Ishikawa (cell line): ENCODE measurements around the gene HEMK1.

Source experiments
- CREB1 ChIP-seq: IDR thresholded peaks from 2 replicates; pipeline ENCODE4 v1.6.1; 2012; ENCODE audit warnings: low read depth
- EGR1 ChIP-seq: IDR thresholded peaks from 2 replicates; pipeline ENCODE4 v1.6.1; 2012
- EP300 ChIP-seq: IDR thresholded peaks from 2 replicates; pipeline ENCODE4 v1.6.1; 2012; ENCODE audit warnings: borderline replicate concordance
- RAD21 ChIP-seq: IDR thresholded peaks from 2 replicates; pipeline ENCODE4 v1.6.1; 2012; ENCODE audit warnings: low read depth
- TEAD4 ChIP-seq: IDR thresholded peaks from 2 replicates; pipeline ENCODE4 v1.6.1; 2012
- YY1 ChIP-seq: IDR thresholded peaks from 2 replicates; pipeline ENCODE4 v1.6.1; 2012; ENCODE audit warnings: low read depth
- TF ChIP-seq, protein P1 (sequence below): IDR thresholded peaks from 2 replicates; pipeline ENCODE4 v1.6.1; 2012; ENCODE audit warnings: low read depth, mild to moderate bottlenecking
- TF ChIP-seq, protein P2 (sequence below): IDR thresholded peaks from 2 replicates; pipeline ENCODE4 v1.6.1; 2012

DNA sequence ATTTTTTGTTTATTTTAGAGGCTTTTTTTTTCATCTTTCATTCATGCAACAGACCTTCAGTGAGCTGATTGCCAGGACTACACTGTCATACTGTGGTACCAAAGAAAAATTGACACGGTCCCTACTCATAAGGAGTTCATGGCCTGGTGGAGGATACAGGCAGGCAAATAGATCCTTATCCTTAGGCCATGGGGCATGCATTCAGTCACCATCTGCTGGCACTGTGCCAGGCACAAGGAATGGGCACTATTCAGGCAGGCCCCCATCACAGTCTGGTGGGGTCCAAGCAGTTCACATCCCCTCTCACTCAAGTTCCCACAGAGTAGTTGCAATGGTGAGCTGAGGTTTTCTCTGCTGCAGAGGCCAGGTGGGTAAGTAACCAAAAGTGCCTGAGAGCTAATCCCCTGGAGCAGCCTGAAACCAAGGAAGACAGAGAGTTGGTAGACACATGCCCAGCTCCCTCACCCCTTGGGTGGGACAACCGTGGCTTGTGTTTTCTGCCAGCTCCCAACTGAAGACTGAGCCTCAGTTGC lies 25.0 kb downstream of the HEMK1 start:
- TF ChIP-seq TEAD4 (no peak), EGR1 (no peak), RAD21 (no peak), CREB1 (no peak), YY1 (no peak), EP300 (no peak)
- TF ChIP-seq, protein P1, sequence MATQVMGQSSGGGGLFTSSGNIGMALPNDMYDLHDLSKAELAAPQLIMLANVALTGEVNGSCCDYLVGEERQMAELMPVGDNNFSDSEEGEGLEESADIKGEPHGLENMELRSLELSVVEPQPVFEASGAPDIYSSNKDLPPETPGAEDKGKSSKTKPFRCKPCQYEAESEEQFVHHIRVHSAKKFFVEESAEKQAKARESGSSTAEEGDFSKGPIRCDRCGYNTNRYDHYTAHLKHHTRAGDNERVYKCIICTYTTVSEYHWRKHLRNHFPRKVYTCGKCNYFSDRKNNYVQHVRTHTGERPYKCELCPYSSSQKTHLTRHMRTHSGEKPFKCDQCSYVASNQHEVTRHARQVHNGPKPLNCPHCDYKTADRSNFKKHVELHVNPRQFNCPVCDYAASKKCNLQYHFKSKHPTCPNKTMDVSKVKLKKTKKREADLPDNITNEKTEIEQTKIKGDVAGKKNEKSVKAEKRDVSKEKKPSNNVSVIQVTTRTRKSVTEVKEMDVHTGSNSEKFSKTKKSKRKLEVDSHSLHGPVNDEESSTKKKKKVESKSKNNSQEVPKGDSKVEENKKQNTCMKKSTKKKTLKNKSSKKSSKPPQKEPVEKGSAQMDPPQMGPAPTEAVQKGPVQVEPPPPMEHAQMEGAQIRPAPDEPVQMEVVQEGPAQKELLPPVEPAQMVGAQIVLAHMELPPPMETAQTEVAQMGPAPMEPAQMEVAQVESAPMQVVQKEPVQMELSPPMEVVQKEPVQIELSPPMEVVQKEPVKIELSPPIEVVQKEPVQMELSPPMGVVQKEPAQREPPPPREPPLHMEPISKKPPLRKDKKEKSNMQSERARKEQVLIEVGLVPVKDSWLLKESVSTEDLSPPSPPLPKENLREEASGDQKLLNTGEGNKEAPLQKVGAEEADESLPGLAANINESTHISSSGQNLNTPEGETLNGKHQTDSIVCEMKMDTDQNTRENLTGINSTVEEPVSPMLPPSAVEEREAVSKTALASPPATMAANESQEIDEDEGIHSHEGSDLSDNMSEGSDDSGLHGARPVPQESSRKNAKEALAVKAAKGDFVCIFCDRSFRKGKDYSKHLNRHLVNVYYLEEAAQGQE = no peak
- TF ChIP-seq, protein P2, sequence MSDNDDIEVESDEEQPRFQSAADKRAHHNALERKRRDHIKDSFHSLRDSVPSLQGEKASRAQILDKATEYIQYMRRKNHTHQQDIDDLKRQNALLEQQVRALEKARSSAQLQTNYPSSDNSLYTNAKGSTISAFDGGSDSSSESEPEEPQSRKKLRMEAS = no peak
